Activated CD4-positive, CD25-positive, alpha-beta regulatory T cell (primary cell): ENCODE results near the gene CHCHD5.
"Not testable (repeated sequence)": the region's sequence is repeated elsewhere in the genome, so short reads cannot be mapped to it uniquely, and the experiment has no call there.

Experiments
- DNase-seq, 4 experiments: peaks; one replicate each; lab custom pipeline; 2025; lab: John Stamatoyannopoulos, UW

Gene CHCHD5, protein sequence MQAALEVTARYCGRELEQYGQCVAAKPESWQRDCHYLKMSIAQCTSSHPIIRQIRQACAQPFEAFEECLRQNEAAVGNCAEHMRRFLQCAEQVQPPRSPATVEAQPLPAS

DNA sequence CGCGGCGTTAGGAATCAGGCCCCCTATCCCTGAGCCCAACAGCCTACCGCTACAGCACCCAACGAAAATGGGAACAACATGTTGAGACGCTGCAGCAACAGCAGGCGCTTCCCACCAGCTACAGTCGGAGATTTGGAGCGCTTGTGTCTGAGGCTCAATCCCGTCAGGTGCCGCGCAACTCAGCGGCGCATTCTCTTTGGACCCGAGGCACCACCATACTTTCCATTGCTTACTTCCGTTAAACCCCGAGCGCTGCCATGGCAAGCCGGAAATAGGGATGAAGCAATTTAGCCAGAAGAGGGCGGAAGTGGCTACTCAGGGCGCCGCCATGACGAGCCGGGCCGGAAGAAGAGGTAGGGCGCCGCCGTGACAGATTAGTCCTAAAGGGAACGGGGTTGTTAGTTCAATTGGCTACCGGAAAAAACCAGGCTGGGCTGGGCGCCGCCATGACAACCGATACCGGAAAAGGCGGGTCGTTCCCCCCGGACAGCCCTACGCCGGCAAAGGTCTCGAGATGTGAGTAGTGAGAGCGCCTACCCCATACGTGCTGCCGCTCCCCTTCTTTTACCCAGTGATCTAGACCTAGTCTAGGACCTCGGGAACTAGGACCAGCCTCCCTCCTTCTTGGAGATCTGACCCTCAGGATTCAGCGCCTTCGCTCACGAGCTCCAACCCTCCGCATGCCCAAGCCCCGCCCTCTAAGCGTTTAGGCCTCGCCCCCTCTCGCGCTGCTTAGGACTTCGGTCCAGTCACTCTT lies at the start of gene CHCHD5:
Gene CHCHD5, plus strand, starts transcription at position 476 of the 757 bp plus-strand sequence. Its CDS starts 39 bp downstream, at position 515.
- peak; percentile 78 to 89 (median 86) for DNase-seq

DNA sequence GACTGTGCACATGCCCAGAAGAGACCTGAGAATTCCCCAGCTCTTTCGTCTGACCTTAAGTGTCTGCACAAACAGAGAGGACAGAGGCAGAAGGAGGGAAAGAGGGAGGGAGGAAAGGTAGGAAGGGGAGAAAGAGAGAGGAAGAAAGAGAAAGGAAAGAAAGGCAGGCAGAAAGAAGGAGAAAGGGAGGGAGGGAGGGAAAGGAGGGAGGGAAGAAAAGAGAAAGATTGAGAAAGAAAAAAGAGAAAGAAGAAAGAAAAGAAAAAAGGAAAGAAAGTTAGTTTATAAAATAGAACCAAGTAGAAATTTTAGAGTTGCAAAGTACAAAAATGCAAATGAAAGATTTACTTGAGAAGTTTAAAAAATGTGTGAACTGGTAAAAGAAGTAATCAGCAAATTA lies 49.6 kb upstream of the CHCHD5 start:
- no peak for DNase-seq

DNA sequence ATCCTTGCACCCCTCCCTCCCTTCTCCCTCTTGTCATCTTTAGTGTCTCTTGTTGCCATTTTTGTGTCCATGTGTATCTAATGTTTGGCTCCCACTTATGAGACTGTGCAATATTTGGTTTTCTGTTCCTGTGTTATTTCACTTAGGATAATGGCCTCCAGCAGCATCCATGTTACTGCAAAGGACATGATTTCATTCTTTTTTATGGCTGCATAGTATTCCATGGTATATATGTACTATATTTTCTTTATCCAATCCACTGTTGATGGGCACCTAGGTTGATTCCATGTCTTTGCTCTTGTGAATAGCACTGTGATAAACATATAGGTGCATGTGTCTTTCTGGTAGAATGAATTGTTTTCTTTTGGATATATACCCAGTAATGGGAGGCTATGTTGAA lies 47.7 kb upstream of the CHCHD5 start:
- not testable (repeated sequence) for DNase-seq

DNA sequence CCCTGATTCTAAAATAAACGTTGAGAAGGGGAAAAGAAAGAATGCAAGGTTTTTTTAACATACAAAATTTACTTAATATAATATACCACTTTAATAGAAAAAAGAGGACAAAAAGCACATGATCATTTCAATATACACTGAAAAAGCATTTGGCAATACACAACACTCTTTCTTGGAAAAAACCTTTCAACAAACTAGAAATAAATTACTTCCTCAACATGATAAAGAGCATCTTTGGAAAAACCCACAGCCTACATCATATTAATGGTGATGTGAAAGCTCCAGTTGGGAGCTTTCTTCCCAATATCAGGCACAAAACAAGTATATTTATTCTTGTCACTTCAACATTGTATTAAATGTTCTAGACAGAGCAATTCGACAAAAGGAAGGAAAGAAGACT lies 45.1 kb upstream of the CHCHD5 start:
- no peak for DNase-seq

DNA sequence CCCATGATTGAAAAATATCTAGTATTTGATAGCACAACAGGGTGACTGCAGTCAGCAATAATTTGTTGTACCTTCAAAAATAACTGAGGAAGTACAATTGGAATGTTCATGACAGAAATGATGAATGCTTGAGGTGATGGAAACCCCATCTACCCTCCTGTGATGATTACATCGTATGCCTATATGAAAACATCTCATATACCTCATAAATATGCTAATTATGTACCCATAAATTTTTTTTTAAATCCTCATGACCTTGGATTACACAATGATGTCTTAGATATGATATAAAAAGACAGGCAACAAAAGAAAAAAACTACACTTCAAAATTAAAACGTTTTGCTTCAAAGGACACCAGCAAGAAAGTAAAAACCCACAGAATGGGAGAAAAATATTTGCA lies 43.5 kb upstream of the CHCHD5 start:
- no peak for DNase-seq

DNA sequence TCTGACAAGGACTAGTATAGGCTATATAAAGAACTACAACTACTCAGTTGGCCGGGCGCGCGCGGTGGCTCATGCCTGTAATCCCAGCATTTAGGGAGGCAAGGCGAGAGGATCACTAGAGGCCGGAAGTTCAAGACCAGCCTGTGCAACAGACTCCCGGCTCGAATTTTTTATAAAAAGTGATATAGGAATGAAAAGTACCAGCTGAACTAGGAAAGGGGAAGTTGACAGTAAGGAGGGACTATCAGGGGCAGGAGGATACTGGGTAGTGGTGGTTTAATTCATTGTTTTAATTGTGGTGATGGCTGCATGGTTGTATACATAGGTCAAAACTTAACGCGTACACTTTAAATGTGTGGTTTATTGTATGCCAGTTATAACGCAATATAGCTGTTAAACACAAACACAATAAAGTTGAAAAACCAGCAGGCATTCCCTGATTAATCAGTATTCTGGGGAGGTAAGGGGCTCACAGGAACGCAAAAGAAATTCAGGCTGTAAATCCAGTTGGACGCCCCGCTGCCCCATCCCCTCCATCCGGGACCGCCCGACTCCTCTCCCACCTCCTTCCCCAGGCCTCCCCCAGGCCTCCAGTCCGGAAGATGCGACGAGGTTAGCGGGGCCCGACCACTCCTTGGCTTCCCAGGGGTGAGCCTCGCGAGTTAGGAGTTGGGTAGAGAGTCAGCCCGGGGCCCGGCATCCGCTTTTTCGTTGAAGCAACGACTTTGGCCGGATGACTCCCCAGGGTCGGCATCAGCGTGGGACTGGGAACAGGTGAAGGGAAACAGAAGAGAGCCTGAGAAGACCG lies 42.9 kb upstream of the CHCHD5 start:
- DNase-seq = peak; percentile 56 to 68 (median 58)

DNA sequence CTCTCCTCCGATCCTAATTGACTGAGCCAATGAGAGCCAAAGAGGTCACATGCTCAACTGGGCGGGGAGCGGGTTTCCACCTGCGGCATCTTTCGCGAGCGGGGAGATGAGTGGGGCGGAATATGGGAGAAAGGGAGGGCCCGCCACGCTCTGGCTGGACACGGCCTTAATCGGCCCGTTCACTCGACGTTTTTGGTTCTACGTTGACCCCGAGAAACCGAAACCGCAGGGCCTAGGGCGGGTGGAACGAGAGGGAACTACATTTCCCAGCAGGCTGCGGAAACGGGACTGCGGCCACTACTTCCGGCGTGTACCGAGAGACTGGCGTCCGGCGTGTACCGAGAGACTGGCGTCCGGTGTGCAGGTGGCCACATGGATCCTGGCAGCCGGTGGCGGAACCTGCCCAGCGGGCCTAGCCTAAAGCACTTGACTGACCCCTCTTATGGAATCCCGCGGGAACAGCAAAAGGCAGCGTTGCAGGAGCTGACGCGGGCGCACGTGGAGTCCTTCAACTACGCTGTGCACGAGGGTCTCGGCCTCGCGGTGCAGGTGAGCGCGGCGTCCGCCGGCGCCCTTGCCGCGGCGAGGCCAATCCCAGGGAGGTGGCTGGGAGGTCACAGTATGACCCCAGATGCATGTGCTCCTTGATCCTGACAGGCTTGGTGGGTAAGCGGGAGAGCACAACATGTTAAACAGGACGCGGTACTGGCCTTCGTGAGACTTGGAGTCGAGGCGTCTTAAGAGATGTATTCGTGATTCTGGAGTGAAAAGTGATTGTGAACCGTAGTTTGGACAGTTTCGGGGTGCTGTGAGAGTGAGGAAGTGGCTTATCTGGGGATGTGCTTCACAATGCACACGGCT lies 42.1 kb upstream of the CHCHD5 start, which contains the start of gene POLR1B:
Gene POLR1B, plus strand, starts transcription at position 343 of the 861 bp plus-strand sequence. Its CDS starts 30 bp downstream, at position 373.
- peak; percentile 57 to 73 (median 60) for DNase-seq

DNA sequence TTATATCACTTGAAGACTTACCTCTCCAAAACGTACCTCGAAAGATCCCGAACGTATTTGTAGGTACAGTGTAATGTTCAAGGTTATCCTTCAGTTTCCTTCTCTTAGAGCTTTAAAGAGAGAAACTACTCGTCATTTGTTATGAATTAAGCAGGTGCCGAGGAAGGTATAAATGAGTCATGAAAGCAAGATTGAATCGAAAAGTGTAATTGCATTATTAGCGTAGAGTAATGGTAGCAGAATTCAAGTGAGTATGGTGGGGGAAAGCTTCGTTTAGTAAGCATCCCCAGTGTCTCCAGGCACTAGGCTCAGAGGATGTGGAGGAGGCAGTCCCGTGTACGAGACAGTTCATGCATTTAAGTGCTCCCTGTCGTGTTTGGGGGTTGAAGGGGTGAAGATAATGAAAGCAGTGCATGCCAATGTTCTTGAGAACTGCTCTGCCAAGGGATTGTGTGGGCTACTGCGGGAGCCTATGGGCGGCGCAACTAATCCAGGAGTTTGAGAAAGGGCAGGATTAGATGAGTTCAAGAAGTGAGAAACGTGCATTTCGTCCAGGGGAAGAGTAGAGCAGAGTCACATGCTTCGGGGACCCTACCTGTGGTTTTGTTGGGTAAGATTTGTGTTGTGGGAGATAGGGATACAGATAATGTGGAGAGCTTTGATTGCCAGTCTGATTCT lies 41.3 kb upstream of the CHCHD5 start:
- no peak for DNase-seq

DNA sequence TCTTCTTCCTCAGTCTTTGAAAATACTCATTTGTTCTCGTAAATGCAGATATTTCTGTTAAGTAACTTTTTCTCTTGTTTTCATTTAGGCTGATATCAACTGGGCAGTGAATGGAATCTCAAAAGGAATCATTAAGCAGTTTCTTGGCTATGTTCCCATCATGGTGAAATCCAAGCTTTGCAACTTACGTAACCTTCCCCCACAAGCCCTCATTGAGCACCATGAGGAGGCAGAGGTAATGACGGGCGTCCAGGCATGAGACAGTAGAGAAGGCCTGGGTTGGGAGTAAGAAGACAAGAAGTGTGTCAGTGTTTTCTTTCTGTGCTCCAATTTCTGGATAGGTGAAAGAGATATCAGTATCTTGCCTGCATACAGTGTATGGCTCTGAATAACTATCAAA lies 37.1 kb upstream of the CHCHD5 start:
- DNase-seq = no peak

DNA sequence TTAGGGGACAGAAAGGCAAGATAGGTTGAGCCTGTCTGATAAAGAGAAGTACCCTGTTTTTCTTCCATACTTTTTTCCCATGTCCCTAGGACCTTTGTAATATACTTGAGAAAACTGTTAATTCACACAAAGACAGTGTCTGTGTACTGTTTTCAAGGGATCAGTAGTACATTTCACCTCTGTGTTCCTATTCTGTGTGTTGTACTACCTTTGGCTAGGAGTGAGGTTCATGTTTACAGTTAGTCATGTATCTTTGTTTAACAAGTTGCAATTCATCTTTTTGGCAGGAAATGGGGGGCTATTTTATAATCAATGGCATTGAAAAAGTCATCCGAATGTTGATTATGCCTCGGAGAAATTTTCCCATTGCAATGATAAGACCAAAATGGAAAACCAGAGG lies 35.4 kb upstream of the CHCHD5 start:
- DNase-seq = no peak

DNA sequence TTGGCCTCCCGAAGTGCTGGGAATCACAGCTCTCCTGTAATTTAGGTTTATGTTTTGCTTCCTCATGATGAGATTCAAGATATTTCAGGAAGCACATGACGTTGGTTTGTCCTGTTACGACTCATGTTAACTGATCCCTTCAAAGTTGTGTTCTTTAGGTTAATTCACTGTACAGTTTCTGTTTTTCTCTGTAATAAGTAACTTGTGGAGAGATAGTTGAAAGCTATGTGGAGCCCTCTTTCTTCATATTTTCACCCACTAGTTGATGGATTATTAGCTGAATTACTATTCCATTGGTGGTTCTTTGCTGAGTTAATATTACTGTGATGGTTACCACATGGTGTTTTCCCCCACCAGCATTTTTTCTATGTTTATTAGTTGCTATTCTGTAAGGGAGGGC lies 18.3 kb upstream of the CHCHD5 start:
- no peak for DNase-seq

DNA sequence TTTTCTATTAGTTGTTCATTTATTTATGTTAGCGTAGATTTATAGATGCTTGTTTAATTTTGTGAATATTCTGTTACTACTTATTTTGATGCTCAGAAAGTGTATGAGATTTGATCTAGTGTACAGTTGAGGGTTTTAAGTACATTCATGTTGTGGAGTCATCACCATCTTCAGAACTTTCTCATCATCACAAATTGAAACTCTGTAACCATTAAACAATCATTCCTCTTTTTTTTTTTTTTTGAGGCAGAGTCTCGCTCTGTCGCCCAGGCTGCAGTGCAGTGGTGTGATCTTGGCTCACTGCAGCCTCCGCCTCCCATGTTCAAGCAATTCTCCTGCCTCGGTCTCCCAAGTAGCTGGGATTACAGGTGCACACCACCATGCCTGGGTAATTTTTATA lies 17.9 kb upstream of the CHCHD5 start:
- not testable (repeated sequence) for DNase-seq

DNA sequence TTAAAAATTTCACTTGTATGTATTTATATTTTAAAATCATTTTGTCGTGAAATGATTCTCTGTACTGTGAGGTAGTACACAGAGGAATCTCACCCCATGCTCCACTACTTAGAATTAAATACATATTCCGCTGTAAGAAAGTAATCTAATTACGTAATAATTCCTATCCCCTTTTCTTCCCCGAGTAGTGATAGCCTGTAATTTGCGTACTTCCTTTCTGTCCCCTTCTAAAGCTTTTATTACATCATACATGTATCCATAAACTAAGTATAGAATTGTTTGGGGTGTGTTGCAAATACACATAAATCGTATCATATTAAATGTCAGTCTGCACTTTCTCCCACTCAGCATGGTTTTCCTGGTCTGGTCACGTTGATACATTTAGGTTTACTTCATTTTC lies 12.4 kb upstream of the CHCHD5 start:
- DNase-seq = no peak

DNA sequence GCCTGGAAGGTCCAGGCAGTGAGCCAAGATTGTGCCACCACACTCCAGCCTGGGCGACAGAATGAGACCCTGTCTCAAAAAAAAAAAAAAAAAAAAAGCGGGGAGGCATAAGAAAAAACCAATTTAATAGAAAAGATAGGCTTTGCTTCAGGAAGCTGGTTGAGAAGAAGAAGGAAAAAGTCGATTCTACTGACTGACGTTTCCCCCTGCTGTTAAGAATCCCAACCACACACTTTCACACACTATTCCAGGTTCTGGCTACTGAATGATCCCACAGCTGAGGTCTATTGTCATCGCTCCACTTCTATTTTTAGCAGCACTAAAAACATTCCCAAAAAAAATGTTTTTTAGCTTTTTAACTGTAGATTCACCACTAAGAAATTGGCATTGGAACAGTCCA lies 6.7 kb upstream of the CHCHD5 start:
- no peak for DNase-seq

DNA sequence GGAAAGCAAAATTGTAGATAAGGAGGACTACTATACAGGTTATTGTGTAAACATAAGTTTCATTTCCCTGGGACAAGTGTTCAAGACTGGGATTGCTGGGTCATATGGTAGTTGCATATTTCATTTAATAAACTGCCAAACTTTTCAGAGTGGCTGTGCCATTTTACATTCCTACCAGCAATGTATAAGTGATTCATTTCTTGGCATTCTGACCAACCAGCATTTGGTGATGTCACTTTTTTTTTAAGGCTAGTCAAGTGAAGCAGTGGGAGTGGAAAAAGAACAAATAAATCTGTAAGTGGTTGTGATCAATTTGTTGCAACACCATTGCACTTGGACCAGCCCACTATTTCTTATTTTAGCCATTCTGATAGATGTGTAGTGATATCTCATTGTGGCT lies 5.2 kb upstream of the CHCHD5 start:
- no peak for DNase-seq

DNA sequence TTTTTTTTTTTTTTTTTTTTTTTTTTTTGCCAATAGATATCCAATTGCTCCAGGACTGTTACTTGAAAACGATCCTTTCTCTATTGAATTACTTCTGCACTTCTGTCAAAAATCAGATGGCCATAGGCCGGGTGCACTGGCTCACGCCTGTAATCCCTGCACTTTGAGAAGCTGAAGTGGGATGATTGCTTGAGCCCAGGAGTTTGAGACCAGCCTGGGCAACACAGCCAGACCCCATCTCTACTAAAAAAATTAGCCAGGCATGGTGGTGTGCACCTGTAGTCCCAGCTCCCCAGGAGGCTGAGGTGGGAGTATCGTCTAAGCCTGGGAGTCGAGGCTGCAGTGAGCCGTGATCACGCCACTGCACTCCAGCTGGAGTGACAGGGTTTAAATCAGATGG lies 4.3 kb upstream of the CHCHD5 start:
- no peak for DNase-seq

DNA sequence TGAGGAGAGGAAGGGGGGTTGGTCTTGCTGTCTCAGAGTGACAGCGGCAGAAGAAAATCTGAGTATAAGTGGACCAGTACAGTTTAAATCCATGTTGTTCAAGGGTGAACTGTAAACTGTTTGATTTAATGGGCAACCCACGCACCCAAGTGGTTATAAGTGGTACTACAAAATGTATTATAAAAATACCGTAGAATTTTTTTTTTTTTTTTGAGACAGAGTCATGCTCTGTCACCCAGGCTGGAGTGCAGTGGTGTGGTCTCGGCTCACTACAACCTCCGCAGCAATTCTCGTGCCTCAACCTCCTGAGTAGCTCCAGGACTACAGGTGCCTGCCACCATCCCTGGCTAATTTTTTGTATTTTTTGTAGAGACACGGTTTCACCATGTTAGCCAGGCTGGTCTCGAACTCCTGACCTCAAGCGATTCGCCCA lies 2.1 kb upstream of the CHCHD5 start:
- DNase-seq = no peak

DNA sequence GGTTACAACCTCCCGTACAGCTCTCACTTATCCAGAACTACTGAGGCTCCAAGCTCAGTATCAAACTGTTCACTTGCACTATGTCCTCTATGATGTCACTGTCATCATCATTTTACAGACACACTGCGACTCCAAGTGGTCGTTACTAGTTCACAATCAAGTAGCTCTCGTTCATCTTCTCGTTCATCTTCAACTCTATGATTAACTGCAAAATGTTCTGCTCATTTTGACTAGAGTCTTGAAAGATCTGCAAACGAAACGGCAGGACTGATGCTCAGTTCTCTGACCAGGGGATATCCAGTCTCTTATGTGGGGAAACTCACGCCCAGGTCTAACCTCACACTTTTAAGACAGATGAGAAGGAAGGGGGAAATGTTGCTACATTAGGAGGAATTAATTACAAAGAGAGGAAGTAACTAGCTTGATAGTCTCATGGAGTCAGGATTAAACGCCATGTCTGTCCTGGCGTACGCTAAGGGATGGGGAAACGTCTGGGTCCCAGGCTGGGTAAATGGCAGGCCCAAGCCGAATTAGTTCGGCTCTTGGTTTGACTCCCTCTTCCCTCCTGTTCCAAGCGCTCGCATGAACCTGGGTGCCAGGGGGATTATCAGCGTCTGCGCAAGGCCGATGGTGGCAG lies 794 bp upstream of the CHCHD5 start:
- DNase-seq = no peak

DNA sequence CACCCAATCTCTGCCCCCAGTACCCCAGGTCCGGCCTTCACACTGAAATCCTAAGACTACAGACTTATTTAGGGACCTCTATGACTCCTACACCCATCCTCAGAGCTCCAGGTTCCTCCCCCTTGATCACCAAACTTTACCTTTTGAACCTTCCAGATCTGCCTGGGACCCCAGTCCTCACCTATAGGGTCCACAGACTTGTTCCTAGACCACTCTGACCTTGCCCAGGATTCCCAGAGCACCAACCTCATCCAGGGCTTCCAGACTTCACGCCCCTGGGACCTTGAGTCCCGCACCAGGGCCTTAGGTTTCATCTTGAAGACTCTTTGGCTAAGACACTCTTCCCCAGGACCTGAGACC lies 462 bp downstream of the CHCHD5 start:
- DNase-seq = no peak

DNA sequence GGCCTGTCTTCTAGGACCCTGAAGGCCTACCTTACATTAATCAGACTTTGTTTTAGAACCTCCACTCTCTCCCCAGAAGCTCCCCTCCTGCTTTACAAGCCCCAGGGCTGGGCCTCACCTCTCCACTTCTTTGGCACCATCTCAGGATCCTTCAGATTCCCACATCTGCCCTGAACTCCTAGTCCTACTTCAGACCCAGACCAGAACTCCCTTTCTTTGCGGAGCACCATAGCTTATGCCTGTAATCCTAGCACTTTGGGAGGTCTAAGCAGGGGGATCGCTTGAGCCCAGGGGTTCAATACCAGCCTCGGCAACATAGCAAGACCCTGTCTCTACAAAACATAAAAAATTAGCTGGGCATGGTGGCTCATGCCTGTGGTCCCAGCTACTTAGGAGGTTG lies 991 bp downstream of the CHCHD5 start:
- DNase-seq = no peak

DNA sequence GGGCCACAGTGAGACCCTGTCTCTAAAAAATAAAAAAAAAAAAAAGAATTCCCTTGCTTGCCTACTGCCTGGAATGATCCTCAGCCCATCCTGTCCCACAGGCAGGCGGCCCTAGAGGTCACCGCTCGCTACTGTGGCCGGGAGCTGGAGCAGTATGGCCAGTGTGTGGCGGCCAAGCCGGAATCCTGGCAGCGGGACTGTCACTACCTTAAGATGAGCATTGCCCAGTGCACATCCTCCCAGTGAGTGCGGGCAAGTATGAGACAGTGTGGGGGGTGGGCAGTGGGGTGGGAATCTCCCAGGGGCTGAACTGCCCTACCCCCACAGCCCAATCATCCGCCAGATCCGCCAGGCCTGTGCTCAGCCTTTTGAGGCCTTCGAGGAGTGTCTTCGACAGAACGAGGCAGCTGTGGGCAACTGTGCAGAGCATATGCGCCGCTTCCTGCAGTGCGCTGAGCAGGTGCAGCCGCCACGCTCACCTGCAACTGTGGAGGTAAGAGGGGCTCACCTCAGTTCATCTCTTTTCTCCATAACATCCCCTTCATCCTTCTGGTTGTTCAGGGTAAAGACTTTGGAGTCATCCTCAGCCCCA lies 1.6 kb downstream of the CHCHD5 start:
- DNase-seq = no peak
